Measurements from ENCODE around the gene CACNA1A. TPM values are rescaled to one million over a fixed set of nuclear protein-coding genes. Genes with fewer than 3 reads are reported as not detected.

Gene CACNA1A
- total RNA-seq, 6 experiments from 2014 or later = 1.3 to 13.2 (median 10.0) TPM

DNA sequence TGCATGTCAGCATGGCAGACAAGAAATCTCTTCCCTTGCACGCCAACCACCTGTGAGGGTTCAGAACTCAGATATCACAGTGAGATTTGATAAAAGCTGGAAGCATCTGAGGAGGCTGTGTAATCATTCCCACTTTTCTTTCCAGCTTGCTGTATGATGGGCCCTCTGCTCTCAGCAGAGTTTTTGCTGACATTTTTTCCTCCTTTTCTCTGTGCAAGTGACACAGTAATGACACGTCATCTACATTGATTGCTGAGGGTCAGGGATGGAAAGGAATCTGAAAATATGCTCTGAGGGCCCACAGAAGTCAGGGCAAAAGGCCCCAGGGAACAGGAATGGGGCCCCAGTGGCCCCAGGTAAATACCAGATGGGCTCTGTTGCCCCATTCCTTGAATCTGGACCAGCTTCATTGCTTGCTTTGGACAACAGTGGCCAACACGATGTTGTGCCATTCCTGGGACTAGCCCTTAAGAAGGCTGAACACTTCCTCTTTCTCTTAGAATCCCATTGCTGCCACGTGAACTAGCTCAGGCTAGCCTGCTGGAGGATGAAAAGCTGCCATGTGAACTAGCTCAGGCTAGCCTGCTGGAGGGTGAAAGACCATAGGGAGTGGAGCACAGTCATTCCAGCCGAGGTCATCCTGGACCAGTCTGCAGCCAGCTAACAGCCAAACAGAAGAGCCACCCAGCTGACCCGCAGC lies 68.2 kb downstream of the CACNA1A start:
- DNase-seq = no peak
- Mint-ChIP-seq H3K9me3 (no peaks in the 10 kb centered on the region; the same call in 1 of the 2 replicates), H3K4me1 (ENCODE audit: low read depth) (no peaks in the 10 kb centered on the region), H3K36me3 (ENCODE audit: low read depth) (no peaks in the 10 kb centered on the region), H3K27me3 (ENCODE audit: insufficient read depth) (peaks cover 2% of the 10 kb centered on the region; the same call in 1 of the 2 replicates), H3K27ac (no peak overlapping the region), H3K4me3 (no peak overlapping the region)
- TF ChIP-seq, protein P1, sequence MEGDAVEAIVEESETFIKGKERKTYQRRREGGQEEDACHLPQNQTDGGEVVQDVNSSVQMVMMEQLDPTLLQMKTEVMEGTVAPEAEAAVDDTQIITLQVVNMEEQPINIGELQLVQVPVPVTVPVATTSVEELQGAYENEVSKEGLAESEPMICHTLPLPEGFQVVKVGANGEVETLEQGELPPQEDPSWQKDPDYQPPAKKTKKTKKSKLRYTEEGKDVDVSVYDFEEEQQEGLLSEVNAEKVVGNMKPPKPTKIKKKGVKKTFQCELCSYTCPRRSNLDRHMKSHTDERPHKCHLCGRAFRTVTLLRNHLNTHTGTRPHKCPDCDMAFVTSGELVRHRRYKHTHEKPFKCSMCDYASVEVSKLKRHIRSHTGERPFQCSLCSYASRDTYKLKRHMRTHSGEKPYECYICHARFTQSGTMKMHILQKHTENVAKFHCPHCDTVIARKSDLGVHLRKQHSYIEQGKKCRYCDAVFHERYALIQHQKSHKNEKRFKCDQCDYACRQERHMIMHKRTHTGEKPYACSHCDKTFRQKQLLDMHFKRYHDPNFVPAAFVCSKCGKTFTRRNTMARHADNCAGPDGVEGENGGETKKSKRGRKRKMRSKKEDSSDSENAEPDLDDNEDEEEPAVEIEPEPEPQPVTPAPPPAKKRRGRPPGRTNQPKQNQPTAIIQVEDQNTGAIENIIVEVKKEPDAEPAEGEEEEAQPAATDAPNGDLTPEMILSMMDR (IDR thresholded peaks at IDR 0.05) = no peak

DNA sequence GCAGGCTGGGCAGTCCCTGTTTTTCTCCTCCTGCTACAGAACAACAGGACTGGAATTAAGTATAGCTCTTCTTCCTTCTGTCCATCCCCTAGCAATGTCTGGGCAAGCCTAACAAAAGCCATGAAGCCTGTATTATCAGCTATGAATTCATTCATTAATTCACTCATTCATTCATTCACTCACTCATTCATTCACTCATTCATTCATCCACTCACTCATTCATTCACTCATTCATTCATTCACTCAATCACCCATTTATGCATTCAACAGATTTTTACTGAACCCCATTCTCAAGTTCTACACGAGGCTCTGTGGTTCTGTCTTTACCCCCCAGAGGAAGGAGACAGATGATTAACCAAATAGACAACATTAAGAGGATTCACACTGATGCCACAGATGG lies 69.9 kb downstream of the CACNA1A start:
- TF ChIP-seq, protein P1 (IDR thresholded peaks at IDR 0.05) = no peak
- H3K4me3 Mint-ChIP-seq = no peak overlapping the region
- H3K4me1 Mint-ChIP-seq (ENCODE audit: low read depth) = no peaks in the 10 kb centered on the region
- H3K27me3 Mint-ChIP-seq (ENCODE audit: insufficient read depth) = no peaks in the 10 kb centered on the region
- H3K36me3 Mint-ChIP-seq (ENCODE audit: low read depth) = no peaks in the 10 kb centered on the region
- H3K27ac Mint-ChIP-seq = no peak overlapping the region
- DNase-seq = no peak
- H3K9me3 Mint-ChIP-seq = no peaks in the 10 kb centered on the region; the same call in 1 of the 2 replicates

DNA sequence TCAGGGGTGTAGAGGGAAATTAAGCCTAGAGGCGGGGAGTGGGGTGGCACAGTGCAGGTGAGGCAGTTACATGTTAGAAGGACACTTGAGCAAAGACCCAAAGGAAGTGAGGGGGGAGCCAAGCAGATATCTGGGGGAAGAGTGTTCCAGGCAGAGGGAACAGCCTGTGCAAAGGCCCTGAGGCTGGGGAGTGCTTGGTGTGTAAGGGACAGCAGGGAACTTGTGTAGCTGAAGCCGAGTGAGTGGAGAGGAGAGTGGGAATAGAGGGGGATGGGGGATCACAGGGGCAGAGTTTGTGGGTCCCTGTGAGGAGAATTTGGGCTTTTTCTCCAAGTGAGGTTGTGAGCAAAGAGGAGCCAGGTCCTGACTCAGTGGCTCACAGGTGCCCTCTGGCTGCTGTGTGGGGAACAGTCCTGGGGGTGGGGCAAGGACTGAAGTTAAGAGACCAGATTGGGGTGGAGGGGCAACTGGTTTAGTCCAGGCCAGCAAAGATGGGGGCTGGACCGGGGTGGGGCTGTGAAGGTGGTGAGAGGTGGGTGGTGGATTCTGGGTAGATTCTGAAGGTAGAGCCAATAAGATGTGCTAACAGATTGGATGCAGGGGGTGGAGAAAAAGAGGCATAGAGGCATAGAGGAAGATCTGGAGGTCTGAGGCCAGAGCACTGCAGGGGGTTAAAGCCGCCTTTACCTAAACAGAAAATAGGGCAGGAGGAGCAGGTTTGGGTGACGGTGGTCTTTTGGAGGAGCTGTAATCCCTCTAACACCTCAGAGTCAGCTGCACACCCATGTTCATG lies 75.3 kb downstream of the CACNA1A start:
- Mint-ChIP-seq H3K27ac (no peak overlapping the region), H3K4me1 (ENCODE audit: low read depth) (peaks cover 6% of the 10 kb centered on the region; the same call in 1 of the 2 replicates), H3K9me3 (no peaks in the 10 kb centered on the region), H3K27me3 (ENCODE audit: insufficient read depth) (peaks cover 4% of the 10 kb centered on the region; the same call in 1 of the 2 replicates), H3K36me3 (ENCODE audit: low read depth) (no peaks in the 10 kb centered on the region), H3K4me3 (no peak overlapping the region)
- TF ChIP-seq, protein P1 (IDR thresholded peaks at IDR 0.05) = peak; percentile 86
- DNase-seq = peak; percentile 41

DNA sequence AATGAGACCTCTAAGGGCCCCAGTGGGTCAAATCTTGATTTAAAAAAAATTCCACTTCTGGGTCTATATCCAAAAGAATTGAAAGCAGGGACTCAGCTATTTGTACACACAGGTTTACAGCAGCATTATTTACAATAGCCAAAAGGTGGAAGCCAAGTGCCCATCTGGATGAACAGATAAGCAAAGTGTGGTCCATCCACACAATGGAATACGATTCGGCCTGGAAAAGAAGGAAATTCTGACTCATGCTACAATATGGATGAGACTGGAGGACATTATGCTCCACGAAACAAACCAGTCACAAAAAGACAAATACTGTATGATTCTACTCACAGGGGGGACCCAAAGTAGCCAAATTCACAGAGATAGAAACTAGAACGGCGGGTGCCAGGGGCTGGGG lies 76.7 kb downstream of the CACNA1A start:
- Mint-ChIP-seq H3K27ac (no peak overlapping the region), H3K27me3 (ENCODE audit: insufficient read depth) (peaks cover 4% of the 10 kb centered on the region), H3K4me3 (no peak overlapping the region), H3K9me3 (no peaks in the 10 kb centered on the region), H3K4me1 (ENCODE audit: low read depth) (peaks cover 12% of the 10 kb centered on the region; the same call in 1 of the 2 replicates), H3K36me3 (ENCODE audit: low read depth) (no peaks in the 10 kb centered on the region)
- no peak for DNase-seq
- TF ChIP-seq, protein P1 (IDR thresholded peaks at IDR 0.05) = no peak

DNA sequence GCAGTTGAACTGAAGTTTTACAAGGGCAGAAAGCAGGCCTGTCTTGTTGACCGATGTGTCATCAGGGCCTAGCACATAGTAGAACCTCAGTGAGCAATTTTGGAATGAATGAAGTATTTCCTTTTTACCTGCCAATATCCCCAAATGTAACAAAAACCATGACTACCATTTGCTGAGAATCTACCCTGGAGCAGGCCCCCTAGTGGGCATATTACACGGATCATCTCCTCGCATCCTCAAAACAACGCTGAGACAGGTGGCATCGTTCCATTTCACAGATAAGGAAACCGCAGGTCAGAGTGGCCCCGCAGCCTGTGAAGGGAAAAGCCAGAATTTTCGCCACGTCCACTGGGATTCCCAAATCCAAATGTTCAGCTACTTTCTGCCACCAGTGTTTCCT lies 77.9 kb downstream of the CACNA1A start:
- Mint-ChIP-seq H3K9me3 (no peaks in the 10 kb centered on the region), H3K4me1 (ENCODE audit: low read depth) (peaks cover 12% of the 10 kb centered on the region; the same call in 1 of the 2 replicates), H3K4me3 (no peak overlapping the region), H3K36me3 (ENCODE audit: low read depth) (peaks cover under 1% of the 10 kb centered on the region; the same call in 1 of the 2 replicates), H3K27me3 (ENCODE audit: insufficient read depth) (peaks cover 6% of the 10 kb centered on the region), H3K27ac (no peak overlapping the region)
- TF ChIP-seq, protein P1 (IDR thresholded peaks at IDR 0.05) = peak; percentile 87
- DNase-seq = peak; percentile 1
